Coronary artery (tissue), 2 donors: ENCODE data around the gene GLIS2.

Experiments used
- DNase-seq: peaks from one replicate; pipeline ENCODE4 v3.0.0-alpha.2; 2017; ENCODE audit warnings: low spot score
- H3K27ac ChIP-seq, 2 donors: fragments of 200-600 bp; sonication (generic); one replicate each; pipeline ENCODE4 v1.5.1; 2016 to 2019
- H3K4me3 ChIP-seq: fragments of 200-600 bp; sonication (generic); 2 replicates; pipeline ENCODE4 v1.5.1; 2016; ENCODE audit warnings: mild to moderate bottlenecking, moderate library complexity
- CTCF ChIP-seq: fragments of 200-600 bp; sonication (generic); IDR thresholded peaks from one replicate; pipeline ENCODE4 v1.5.1; 2019; ENCODE audit warnings: antibody characterized with exemption

Gene GLIS2

GRCh38 chr16:4382795-4383357, 67.0 kb downstream of the GLIS2 start:
- no peak for TF ChIP-seq CTCF
- Histone ChIP-seq H3K4me3 (no peak overlapping the region), H3K27ac (peak overlapping the region; percentile 92 to 98)
- DNase-seq = no peak

GRCh38 chr16:4383591-4384444, 68.0 kb downstream of the GLIS2 start:
- Histone ChIP-seq H3K4me3 (peak overlapping the region; percentile 12), H3K27ac (peak overlapping the region; percentile 94 to 98)
- TF ChIP-seq CTCF = no peak
- DNase-seq = no peak

GRCh38 chr16:4384509-4384942, 68.7 kb downstream of the GLIS2 start:
- H3K27ac ChIP-seq = peak overlapping the region; percentile 94 to 98
- TF ChIP-seq CTCF = no peak
- DNase-seq = no peak
- peak overlapping the region; percentile 12 for H3K4me3 ChIP-seq

- Histone ChIP-seq H3K27ac (peak overlapping the region; percentile 94 to 98), H3K4me3 (peak overlapping the region; percentile 9)
- TF ChIP-seq CTCF = no peak
- DNase-seq = no peak
These were observed 69.4 kb downstream of the GLIS2 start for GRCh38 chr16:4385066-4385788.

GRCh38 chr16:4385789-4386450, 70.1 kb downstream of the GLIS2 start:
- Histone ChIP-seq H3K4me3 (peak overlapping the region; percentile 47), H3K27ac (peak overlapping the region; percentile 94 to 98)
- DNase-seq = peak; percentile 77
- TF ChIP-seq CTCF = no peak

GRCh38 chr16:4386451-4386805, 70.6 kb downstream of the GLIS2 start:
- H3K27ac ChIP-seq = peak overlapping the region; percentile 94 to 98
- peak; percentile 81 for DNase-seq
- H3K4me3 ChIP-seq = peak overlapping the region; percentile 47
- no peak for TF ChIP-seq CTCF
